Measurements from ENCODE around the gene STRA8.

Gene STRA8

GRCh38 chr7:135269921-135270320 is 36.3 kb downstream of the STRA8 start:
- no peak for DNase-seq (ENCODE audit: low read depth in 2 of 2)

- DNase-seq (ENCODE audit: low read depth in 2 of 2): no peak
Observed at GRCh38 chr7:135270577-135271254, 37.1 kb downstream of the STRA8 start.

GRCh38 chr7:135271255-135271615 is 37.6 kb downstream of the STRA8 start:
- no peak for DNase-seq (ENCODE audit: low read depth in 2 of 2)

- DNase-seq (ENCODE audit: low read depth in 2 of 2): no peak
Observed at GRCh38 chr7:135272303-135272702, 38.7 kb downstream of the STRA8 start.

GRCh38 chr7:135273581-135273980 is 39.9 kb downstream of the STRA8 start:
- DNase-seq (ENCODE audit: low read depth in 2 of 2): no peak

- DNase-seq (ENCODE audit: low read depth in 2 of 2): peak; percentile 26 to 67
Observed at GRCh38 chr7:135274495-135275268, 41.0 kb downstream of the STRA8 start.

- DNase-seq (ENCODE audit: low read depth in 2 of 2): no peak
Observed at GRCh38 chr7:135275971-135276580, 42.4 kb downstream of the STRA8 start.

GRCh38 chr7:135277161-135277560 is 43.5 kb downstream of the STRA8 start:
- no peak for DNase-seq (ENCODE audit: low read depth in 2 of 2)

- DNase-seq (ENCODE audit: low read depth in 2 of 2): peak; percentile 55 to 60
Observed at GRCh38 chr7:135281363-135281949, 47.8 kb downstream of the STRA8 start.

GRCh38 chr7:135282561-135283254 is 49.1 kb downstream of the STRA8 start:
- peak in 1 of 2 donors; percentile 7 for DNase-seq (ENCODE audit: low read depth in 2 of 2)

- DNase-seq (ENCODE audit: low read depth in 2 of 2): no peak
Observed at GRCh38 chr7:135283959-135284638, 50.5 kb downstream of the STRA8 start.

GRCh38 chr7:135285547-135286233 is 52.1 kb downstream of the STRA8 start:
- DNase-seq (ENCODE audit: low read depth in 2 of 2): no peak

GRCh38 chr7:135286876-135287275 is 53.2 kb downstream of the STRA8 start:
- no peak for DNase-seq (ENCODE audit: low read depth in 2 of 2)

GRCh38 chr7:135290594-135290993 is 57.0 kb downstream of the STRA8 start:
- DNase-seq (ENCODE audit: low read depth in 2 of 2): no peak

GRCh38 chr7:135291809-135292253 is 58.2 kb downstream of the STRA8 start:
- DNase-seq (ENCODE audit: low read depth in 2 of 2): no peak

GRCh38 chr7:135299235-135299634 is 65.6 kb downstream of the STRA8 start:
- DNase-seq (ENCODE audit: low read depth in 2 of 2): no peak

GRCh38 chr7:135300913-135301765 is 67.5 kb downstream of the STRA8 start:
- DNase-seq (ENCODE audit: low read depth in 2 of 2): no peak

Measured in stimulated activated CD4-positive, alpha-beta T cell treated with anti-CD3 and anti-CD28 coated beads, Interleukin-1b, Interleukin-23, amount 100 ng/mL, for 1 hour (primary cell).